Panc1 (cell line): Measurements from ENCODE around the gene CALCB. TPM values are rescaled to one million over a fixed set of nuclear protein-coding genes. Genes with fewer than 3 reads are reported as not detected.

ENCODE experiments used
- ATAC-seq: fragments of 200-7000 bp; cut with Tn5 transposase; 2 replicates; pipeline ENCODE4 v1.9.1; 2020; ENCODE audit warnings: mild to moderate bottlenecking, moderate library complexity
- BruUV-seq: library from RNA; stranded (reverse); fragments of 400-500 nt; replicated peaks from 2 replicates; lab custom pipeline; 2021; lab: Mats Ljungman, UMichigan
- CTCF ChIA-PET: fragments of 300-600 bp; sonication (Branson Sonifier 250); formaldehyde crosslinking; loops from one replicate; lab custom pipeline; 2022; ENCODE audit warnings: antibody characterized with exemption; lab: Charles Lee
- POLR2A ChIA-PET: fragments of 300-600 bp; sonication (Branson Sonifier 250); formaldehyde crosslinking; loops from one replicate; lab custom pipeline; 2022; ENCODE audit warnings: antibody characterized with exemption; lab: Charles Lee
- DNase-seq: peaks from one replicate; pipeline ENCODE4 v3.0.0-alpha.2; 2010; ENCODE audit warnings: low read depth, low spot score
- H3K27ac ChIP-seq: 2 replicates; pipeline ENCODE4 v1.5.1; 2011; ENCODE audit warnings: mild to moderate bottlenecking, low read length, inconsistent platforms
- H3K27me3 ChIP-seq: fragments of 200-500 bp; sonication (Bioruptor generic); 2 replicates; pipeline ENCODE4 v1.6.0; 2014; ENCODE audit warnings: low read length, inconsistent platforms; ENCODE audit not compliant: control insufficient read depth, insufficient read depth
- H3K36me3 ChIP-seq: fragments of 200-500 bp; sonication (Bioruptor generic); 2 replicates; pipeline ENCODE4 v1.5.1; 2014; ENCODE audit warnings: inconsistent platforms, mild to moderate bottlenecking, low read length, moderate library complexity; ENCODE audit not compliant: control insufficient read depth, insufficient read depth
- H3K4me1 ChIP-seq: 2 replicates; pipeline ENCODE4 v1.5.1; 2011; ENCODE audit warnings: inconsistent platforms, mild to moderate bottlenecking, low read length, moderate library complexity; ENCODE audit not compliant: control insufficient read depth, insufficient read depth
- H3K4me3 ChIP-seq, 2 experiments: 2 replicates each; pipeline ENCODE4 v1.5.1; 2011 to 2012; ENCODE audit warnings: low read depth in 2 of 2, low read length in 2 of 2, mild to moderate bottlenecking in 2 of 2, inconsistent platforms in 1 of 2, moderate library complexity in 1 of 2
- H3K9me3 ChIP-seq: fragments of 200-500 bp; sonication (Bioruptor generic); 2 replicates; pipeline ENCODE4 v1.5.1; 2014; ENCODE audit warnings: low read depth, mild to moderate bottlenecking, inconsistent platforms, low read length, moderate library complexity; ENCODE audit not compliant: control insufficient read depth, insufficient read depth
- CTCF ChIP-seq: fragments of 450-650 bp; IDR thresholded peaks from 2 replicates; pipeline ENCODE4 v1.5.1; 2017; ENCODE audit warnings: mild to moderate bottlenecking
- POLR2AphosphoS5 ChIP-seq: IDR thresholded peaks from 2 replicates; pipeline ENCODE4 v1.6.1; 2012; ENCODE audit warnings: mild to moderate bottlenecking, low read depth, low read length, moderate library complexity
- REST ChIP-seq, 2 experiments: IDR thresholded peaks; 2 replicates each; pipeline ENCODE4 v1.6.1; 2011 to 2012; ENCODE audit warnings: low read depth in 2 of 2, control low read depth in 1 of 2, low read length in 1 of 2, mild to moderate bottlenecking in 1 of 2, moderate library complexity in 1 of 2; ENCODE audit not compliant: insufficient read depth in 1 of 2
- SIN3A ChIP-seq: IDR thresholded peaks from 2 replicates; pipeline ENCODE4 v1.6.1; 2012; ENCODE audit warnings: low read depth, mild to moderate bottlenecking, low read length, moderate library complexity, borderline replicate concordance; ENCODE audit not compliant: insufficient read depth
- TCF7L2 ChIP-seq: IDR thresholded peaks from 2 replicates; pipeline ENCODE4 v1.6.1; 2011; ENCODE audit warnings: mild to moderate bottlenecking, low read depth, low read length, inconsistent platforms
- in situ Hi-C: cut with HindIII; loops from 2 replicates; pipeline ENCODE4 v1.10.0; 2016; ENCODE audit warnings: low sequenced_read_pairs, low pct_unique_long_range_greater_than_20kb
- intact Hi-C: fragments of 100-400 bp; cut with micrococcal nuclease; formaldehyde crosslinking; loops from one replicate; pipeline ENCODE4 v1.10.0; 2022; ENCODE audit not compliant: unreplicated experiment
- total RNA-seq: library from RNA; stranded (reverse); gene quantifications from one replicate; pipeline ENCODE4 v1.2.1, GENCODE V29; 2021; ENCODE audit not compliant: unreplicated experiment

CALCB gene
- total RNA-seq, 1 experiment from 2014 or later = not detected

- CTCF ChIA-PET = no interaction called here
- POLR2A ChIA-PET = no interaction called here
Measured at GRCh38 chr11:15118431-15118830, 45.0 kb downstream of the CALCB start.

GRCh38 chr11:15119352-15119751 lies 46.0 kb downstream of the CALCB start:
- no TSS peak for BruUV-seq
- Histone ChIP-seq H3K27me3 (no peaks in the 10 kb centered on the region), H3K27ac (no peak overlapping the region), H3K9me3 (no peaks in the 10 kb centered on the region), H3K36me3 (no peaks in the 10 kb centered on the region), H3K4me3 (no peak overlapping the region), H3K4me1 (no peaks in the 10 kb centered on the region)
- in situ Hi-C loops (no loop called here), intact Hi-C loops (no loop called here)
- ChIA-PET CTCF (no interaction called here), POLR2A (no interaction called here)
- DNase-seq = no peak
- no peak for TF ChIP-seq POLR2AphosphoS5
- no peak for TF ChIP-seq REST (IDR thresholded peaks at IDR 0.05; ENCODE audit: insufficient read depth in 1 of 2, low read depth in 2 of 2, low read length in 1 of 2)
- TF ChIP-seq TCF7L2 = no peak
- TF ChIP-seq SIN3A = no peak
- no peak for TF ChIP-seq CTCF
- ATAC-seq = no peak

More at GRCh38 chr11:15118431-15118830, 45.0 kb downstream of the CALCB start:
- no TSS peak for BruUV-seq
- in situ Hi-C loops = no loop called here
- no peak for TF ChIP-seq REST (IDR thresholded peaks at IDR 0.05; ENCODE audit: insufficient read depth in 1 of 2, low read depth in 2 of 2, low read length in 1 of 2)
- TF ChIP-seq POLR2AphosphoS5 = no peak
- no peak for TF ChIP-seq SIN3A
- no peak for TF ChIP-seq TCF7L2
- no peak for TF ChIP-seq CTCF
- Histone ChIP-seq H3K9me3 (no peaks in the 10 kb centered on the region), H3K4me1 (no peaks in the 10 kb centered on the region), H3K27ac (no peak overlapping the region), H3K4me3 (no peak overlapping the region), H3K27me3 (peaks cover 2% of the 10 kb centered on the region; the same call in 1 of the 2 replicates), H3K36me3 (no peaks in the 10 kb centered on the region)
- DNase-seq (no peak), ATAC-seq (no peak)
- intact Hi-C loops = no loop called here
